Body of pancreas (tissue), 4 donors: ENCODE results near the gene FUS.

Experiments
- POLR2A ChIP-seq, 3 donors: fragments of 450-650 bp; IDR thresholded peaks; one replicate each; pipeline ENCODE4 v1.6.1; 2016; ENCODE audit warnings: antibody characterized with exemption in 3 of 3, mild to moderate bottlenecking in 2 of 3
- TF ChIP-seq, protein P1 (sequence below), 7 experiments: fragments of 450-650 bp in 4 of 7; fragments of 200-600 bp in 3 of 7; sonication (generic) in 3 of 7; IDR thresholded peaks; one replicate each; pipeline ENCODE4 v1.5.1; 2016 to 2019; ENCODE audit warnings: antibody characterized with exemption in 7 of 7

DNA sequence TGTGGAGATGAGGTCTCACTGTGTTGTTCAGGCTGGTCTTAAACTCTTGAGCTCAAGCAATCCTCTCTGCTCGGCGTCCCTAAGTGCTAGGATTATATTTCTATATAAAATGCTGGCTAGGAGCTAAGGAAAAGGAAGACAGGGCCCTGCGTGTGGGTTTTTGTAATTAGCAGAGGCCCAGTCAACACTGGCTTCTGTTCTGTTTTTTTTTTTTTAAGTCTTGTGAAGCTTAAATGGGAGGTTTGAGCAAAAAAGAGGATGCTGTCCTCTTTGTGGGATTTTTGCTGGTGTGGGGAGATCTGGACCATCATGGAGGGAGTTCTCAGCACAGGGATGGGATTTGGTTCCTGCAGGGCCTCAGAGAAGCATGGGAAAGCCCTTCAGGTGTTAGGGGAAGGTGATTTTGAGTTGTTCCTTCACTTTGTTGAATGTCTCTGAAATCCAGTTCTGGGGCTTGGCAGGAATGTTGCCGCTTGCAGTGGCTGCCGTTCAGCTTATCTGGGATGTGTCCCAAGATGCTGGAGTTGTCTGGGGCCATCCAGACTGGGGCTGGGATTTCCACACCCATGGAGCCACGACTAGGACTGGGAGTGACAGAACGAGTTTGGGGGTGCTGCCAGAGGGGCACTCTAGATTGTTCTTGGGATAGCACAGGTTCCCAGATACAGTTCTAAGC is 18.4 kb downstream of the FUS start:
- TF ChIP-seq, protein P1, sequence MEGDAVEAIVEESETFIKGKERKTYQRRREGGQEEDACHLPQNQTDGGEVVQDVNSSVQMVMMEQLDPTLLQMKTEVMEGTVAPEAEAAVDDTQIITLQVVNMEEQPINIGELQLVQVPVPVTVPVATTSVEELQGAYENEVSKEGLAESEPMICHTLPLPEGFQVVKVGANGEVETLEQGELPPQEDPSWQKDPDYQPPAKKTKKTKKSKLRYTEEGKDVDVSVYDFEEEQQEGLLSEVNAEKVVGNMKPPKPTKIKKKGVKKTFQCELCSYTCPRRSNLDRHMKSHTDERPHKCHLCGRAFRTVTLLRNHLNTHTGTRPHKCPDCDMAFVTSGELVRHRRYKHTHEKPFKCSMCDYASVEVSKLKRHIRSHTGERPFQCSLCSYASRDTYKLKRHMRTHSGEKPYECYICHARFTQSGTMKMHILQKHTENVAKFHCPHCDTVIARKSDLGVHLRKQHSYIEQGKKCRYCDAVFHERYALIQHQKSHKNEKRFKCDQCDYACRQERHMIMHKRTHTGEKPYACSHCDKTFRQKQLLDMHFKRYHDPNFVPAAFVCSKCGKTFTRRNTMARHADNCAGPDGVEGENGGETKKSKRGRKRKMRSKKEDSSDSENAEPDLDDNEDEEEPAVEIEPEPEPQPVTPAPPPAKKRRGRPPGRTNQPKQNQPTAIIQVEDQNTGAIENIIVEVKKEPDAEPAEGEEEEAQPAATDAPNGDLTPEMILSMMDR (IDR thresholded peaks at IDR 0.05): no peak
- TF ChIP-seq POLR2A (IDR thresholded peaks at IDR 0.05): no peak
